ENCODE results near the gene SELL.
"Not testable (repeated sequence)": the region's sequence is repeated elsewhere in the genome, so short reads cannot be mapped to it uniquely, and the experiment has no call there.

Gene SELL

GRCh38 chr1:169711469-169712308 is at the start of gene SELL:
Gene SELL, minus strand, starts transcription at chr1:169711620. Its CDS starts 122 bp downstream, at chr1:169711498.
- peak; percentile 67 for DNase-seq (ENCODE audit: low read depth)

- no peak for DNase-seq (ENCODE audit: low read depth)
Observed at GRCh38 chr1:169759038-169759437, 47.6 kb upstream of the SELL start.

- no peak for DNase-seq (ENCODE audit: low read depth)
Observed at GRCh38 chr1:169753549-169753948, 42.1 kb upstream of the SELL start.

- DNase-seq (ENCODE audit: low read depth): no peak
Observed at GRCh38 chr1:169750041-169750440, 38.6 kb upstream of the SELL start.

- no peak for DNase-seq (ENCODE audit: low read depth)
Observed at GRCh38 chr1:169746550-169746949, 35.1 kb upstream of the SELL start.

GRCh38 chr1:169745015-169745861 is 33.8 kb upstream of the SELL start:
- DNase-seq (ENCODE audit: low read depth): no peak

GRCh38 chr1:169741666-169742394 is 30.4 kb upstream of the SELL start:
- DNase-seq (ENCODE audit: low read depth): no peak

GRCh38 chr1:169739980-169740379 is 28.6 kb upstream of the SELL start:
- no peak for DNase-seq (ENCODE audit: low read depth)

- no peak for DNase-seq (ENCODE audit: low read depth)
Observed at GRCh38 chr1:169733924-169734323, 22.5 kb upstream of the SELL start, which contains the start of gene SELE. Gene SELE, minus strand, starts transcription at chr1:169734079. Its CDS starts 467 bp downstream, at chr1:169733612.

GRCh38 chr1:169731446-169731845 is 20.0 kb upstream of the SELL start:
- DNase-seq (ENCODE audit: low read depth): no peak

GRCh38 chr1:169729991-169730390 is 18.6 kb upstream of the SELL start:
- DNase-seq (ENCODE audit: low read depth): no peak

- DNase-seq (ENCODE audit: low read depth): no peak
Observed at GRCh38 chr1:169727307-169727706, 15.9 kb upstream of the SELL start.

GRCh38 chr1:169726851-169727250 is 15.4 kb upstream of the SELL start:
- no peak for DNase-seq (ENCODE audit: low read depth)

GRCh38 chr1:169725930-169726329 is 14.5 kb upstream of the SELL start:
- no peak for DNase-seq (ENCODE audit: low read depth)

- DNase-seq (ENCODE audit: low read depth): no peak
Observed at GRCh38 chr1:169724168-169724567, 12.7 kb upstream of the SELL start.

- no peak for DNase-seq (ENCODE audit: low read depth)
Observed at GRCh38 chr1:169723763-169724162, 12.3 kb upstream of the SELL start.

- DNase-seq (ENCODE audit: low read depth): no peak
Observed at GRCh38 chr1:169722779-169723178, 11.4 kb upstream of the SELL start.

- DNase-seq (ENCODE audit: low read depth): not testable (repeated sequence)
Observed at GRCh38 chr1:169715100-169715499, 3.7 kb upstream of the SELL start.

- not testable (repeated sequence) for DNase-seq (ENCODE audit: low read depth)
Observed at GRCh38 chr1:169713090-169713489, 1.7 kb upstream of the SELL start.

- no peak for DNase-seq (ENCODE audit: low read depth)
Observed at GRCh38 chr1:169712309-169712631, 850 bp upstream of the SELL start.

- DNase-seq (ENCODE audit: low read depth): no peak
Observed at GRCh38 chr1:169708647-169709046, 2.8 kb downstream of the SELL start.

- DNase-seq (ENCODE audit: low read depth): no peak
Observed at GRCh38 chr1:169707912-169708604, 3.4 kb downstream of the SELL start.
